ENCODE results near the gene MST1.
A peak's percentile ranks its signal among the peaks of the same experiment; 100 is the strongest.

Gene MST1

DNA sequence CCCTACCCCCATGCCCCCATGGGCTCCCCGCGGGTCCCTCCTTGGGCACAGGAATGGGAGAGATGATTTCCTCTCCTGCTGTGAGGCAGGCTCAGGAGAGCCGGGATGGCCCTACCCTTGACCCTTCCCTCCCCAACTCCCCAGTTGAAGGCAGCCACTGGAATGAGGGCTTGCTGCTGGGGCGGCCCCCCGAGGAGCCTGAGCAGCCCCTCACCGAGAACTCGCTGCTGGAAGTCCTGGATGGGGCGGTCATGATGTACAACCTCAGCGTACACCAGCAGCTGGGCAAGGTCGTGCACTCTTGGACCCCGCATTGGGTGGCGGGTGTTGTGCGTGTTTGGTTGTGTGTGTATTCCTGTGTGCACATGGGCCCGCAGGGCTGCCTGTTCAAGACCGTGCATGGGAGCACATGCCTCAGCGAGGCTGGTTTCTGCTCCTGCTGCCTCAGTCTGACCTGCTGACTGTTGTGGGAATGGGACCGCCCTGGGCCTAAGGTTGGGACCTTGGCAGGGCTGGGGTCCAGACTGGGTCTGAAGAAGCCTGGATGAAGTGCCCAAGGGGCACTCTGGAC is 16.2 kb upstream of the MST1 start:
- H3K4me3 ChIP-seq (ENCODE audit: low read depth, low read length) = no peak overlapping the region
- H3K4me1 ChIP-seq = no peaks in the 10 kb centered on the region
- DNase-seq = no peak
- TF ChIP-seq, protein P1, sequence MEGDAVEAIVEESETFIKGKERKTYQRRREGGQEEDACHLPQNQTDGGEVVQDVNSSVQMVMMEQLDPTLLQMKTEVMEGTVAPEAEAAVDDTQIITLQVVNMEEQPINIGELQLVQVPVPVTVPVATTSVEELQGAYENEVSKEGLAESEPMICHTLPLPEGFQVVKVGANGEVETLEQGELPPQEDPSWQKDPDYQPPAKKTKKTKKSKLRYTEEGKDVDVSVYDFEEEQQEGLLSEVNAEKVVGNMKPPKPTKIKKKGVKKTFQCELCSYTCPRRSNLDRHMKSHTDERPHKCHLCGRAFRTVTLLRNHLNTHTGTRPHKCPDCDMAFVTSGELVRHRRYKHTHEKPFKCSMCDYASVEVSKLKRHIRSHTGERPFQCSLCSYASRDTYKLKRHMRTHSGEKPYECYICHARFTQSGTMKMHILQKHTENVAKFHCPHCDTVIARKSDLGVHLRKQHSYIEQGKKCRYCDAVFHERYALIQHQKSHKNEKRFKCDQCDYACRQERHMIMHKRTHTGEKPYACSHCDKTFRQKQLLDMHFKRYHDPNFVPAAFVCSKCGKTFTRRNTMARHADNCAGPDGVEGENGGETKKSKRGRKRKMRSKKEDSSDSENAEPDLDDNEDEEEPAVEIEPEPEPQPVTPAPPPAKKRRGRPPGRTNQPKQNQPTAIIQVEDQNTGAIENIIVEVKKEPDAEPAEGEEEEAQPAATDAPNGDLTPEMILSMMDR (IDR thresholded peaks at IDR 0.05; ENCODE audit: low read depth, low read length) = no peak
- H3K36me3 ChIP-seq = no peaks in the 10 kb centered on the region
- no peaks in the 10 kb centered on the region for H3K27me3 ChIP-seq
- H3K9me3 ChIP-seq = no peaks in the 10 kb centered on the region

DNA sequence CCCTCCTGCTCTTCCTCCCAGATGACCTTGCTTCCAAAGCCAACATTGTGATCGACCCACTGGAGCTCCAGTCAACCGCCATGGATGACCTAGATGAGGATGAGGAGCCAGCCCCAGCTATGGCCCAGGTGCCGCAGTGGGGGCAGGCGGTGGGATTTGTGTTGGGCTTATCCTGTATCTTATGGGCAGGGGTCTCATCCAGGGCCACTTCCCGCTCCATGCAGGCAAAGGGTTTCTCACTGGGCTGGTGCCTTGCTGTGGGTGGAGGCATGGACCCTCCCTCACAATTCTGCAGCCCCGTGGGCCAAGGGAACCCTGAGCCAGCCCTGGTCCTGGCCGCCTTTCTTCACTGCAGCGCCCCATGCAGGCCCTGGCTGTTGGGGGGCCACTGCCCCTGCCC is 15.4 kb upstream of the MST1 start:
- TF ChIP-seq, protein P1 (IDR thresholded peaks at IDR 0.05; ENCODE audit: low read depth, low read length) = no peak
- H3K27me3 ChIP-seq = no peaks in the 10 kb centered on the region
- H3K4me1 ChIP-seq = no peaks in the 10 kb centered on the region
- no peak for DNase-seq
- no peak overlapping the region for H3K4me3 ChIP-seq (ENCODE audit: low read depth, low read length)
- H3K36me3 ChIP-seq = no peaks in the 10 kb centered on the region
- H3K9me3 ChIP-seq = no peaks in the 10 kb centered on the region

DNA sequence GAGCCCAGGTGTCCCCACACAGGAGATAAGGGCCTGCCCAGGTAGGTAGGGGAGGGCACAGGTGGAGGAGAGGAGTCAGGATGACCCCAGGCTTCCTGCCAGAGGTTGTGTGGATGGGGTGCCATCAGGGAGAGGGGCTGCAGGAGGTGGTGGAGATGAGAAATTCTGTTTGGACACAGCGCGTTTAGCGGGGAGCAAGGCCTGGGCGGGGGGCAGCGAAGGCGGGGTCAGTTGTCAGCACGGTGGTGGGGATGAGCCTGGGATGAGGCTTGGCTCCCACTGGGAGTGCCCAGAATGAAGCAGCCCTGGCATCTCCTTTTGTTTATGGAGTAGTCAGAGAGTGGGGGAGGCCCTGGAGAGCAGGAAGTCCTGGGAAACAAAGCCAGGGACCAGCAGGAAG is 14.7 kb upstream of the MST1 start:
- no peak overlapping the region for H3K4me3 ChIP-seq (ENCODE audit: low read depth, low read length)
- no peaks in the 10 kb centered on the region for H3K36me3 ChIP-seq
- no peak for DNase-seq
- H3K4me1 ChIP-seq = no peaks in the 10 kb centered on the region
- H3K27me3 ChIP-seq = no peaks in the 10 kb centered on the region
- TF ChIP-seq, protein P1 (IDR thresholded peaks at IDR 0.05; ENCODE audit: low read depth, low read length) = no peak
- H3K9me3 ChIP-seq = no peaks in the 10 kb centered on the region

DNA sequence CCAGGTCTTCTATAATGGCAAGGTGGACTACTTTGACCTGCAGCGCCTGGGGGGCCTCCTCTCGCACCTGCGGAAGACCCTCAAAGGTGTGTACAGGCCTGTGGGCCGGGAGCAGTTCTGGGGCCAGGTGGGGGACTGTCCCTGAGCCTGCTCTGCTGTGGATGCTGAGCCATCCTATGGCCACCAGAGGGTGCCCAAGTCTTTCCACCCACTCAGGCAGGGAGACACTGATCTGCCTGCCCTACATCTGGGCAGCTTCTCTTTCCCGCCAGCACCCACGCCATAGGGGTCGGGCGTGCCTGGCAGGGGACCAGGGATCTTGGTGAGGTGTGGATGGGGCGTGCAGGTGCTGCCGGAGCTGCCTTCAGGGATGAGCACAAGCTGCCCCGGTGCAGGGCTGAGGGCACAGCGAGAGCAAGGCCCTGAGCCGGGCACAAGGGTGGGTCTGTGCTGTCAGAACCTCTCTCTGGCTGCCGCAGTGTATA is 14.2 kb upstream of the MST1 start:
- DNase-seq = peak; percentile 71
- TF ChIP-seq, protein P1 (IDR thresholded peaks at IDR 0.05; ENCODE audit: low read depth, low read length) = peak; percentile 74
- Histone ChIP-seq H3K4me3 (ENCODE audit: low read depth, low read length) (no peak overlapping the region), H3K36me3 (no peaks in the 10 kb centered on the region), H3K9me3 (no peaks in the 10 kb centered on the region), H3K27me3 (no peaks in the 10 kb centered on the region), H3K4me1 (no peaks in the 10 kb centered on the region)

DNA sequence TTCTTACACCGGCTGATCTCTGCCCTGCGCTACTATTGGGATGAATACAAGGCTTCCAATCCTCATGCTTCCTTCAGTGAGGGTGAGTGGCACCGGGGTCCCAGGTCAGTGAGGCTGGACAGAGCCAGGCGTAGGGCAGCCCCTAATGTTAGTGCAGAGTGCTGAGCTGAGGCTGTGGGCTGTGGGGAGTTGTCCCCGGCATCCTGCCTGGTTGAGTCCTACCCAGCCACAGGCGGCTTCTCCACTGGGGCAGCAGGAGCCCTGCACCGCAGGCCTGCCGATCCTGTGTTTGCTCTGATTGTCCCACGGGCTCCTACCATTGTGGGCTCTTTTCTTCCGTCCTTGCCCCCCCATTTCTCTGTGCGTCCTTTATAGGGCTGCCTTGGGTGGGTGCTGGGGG is 13.4 kb upstream of the MST1 start:
- no peak overlapping the region for H3K4me3 ChIP-seq (ENCODE audit: low read depth, low read length)
- TF ChIP-seq, protein P1 (IDR thresholded peaks at IDR 0.05; ENCODE audit: low read depth, low read length) = no peak

DNA sequence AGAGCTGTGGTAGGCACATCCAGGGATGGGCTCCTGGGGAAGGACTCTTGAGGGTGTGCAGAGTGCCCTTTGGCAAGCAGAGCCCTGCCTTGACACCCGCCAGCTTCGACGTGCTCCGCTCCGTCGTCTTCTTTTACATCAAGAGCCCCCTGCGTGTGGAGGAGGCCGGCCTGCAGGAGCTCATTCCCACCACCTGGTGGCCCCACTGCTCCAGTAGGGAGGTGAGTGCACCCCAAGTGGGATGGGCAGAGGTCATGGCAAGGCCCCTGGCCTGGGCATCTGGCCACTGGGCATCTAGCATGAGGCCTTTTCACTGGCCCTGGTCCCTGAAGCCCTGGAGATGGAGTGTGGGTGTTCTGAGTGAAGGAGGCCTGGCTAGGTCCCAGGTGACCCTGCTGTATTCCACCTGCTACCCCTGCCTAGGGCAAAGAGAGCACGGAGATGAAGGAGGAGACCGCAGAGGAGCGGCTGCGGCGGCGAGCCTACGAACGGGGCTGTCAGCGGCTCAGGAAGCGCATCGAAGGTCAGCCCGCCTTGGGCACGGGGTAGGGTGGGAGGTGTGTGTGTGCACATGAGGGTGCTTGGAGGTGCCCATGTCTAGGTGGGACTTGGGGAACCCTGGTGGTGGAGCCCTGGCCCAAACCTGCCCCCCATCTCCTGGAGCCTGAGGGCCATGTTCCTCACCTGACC is 12.3 kb upstream of the MST1 start:
- Histone ChIP-seq H3K9me3 (no peaks in the 10 kb centered on the region), H3K4me1 (no peaks in the 10 kb centered on the region), H3K4me3 (ENCODE audit: low read depth, low read length) (no peak overlapping the region), H3K36me3 (no peaks in the 10 kb centered on the region), H3K27me3 (no peaks in the 10 kb centered on the region)
- TF ChIP-seq, protein P1 (IDR thresholded peaks at IDR 0.05; ENCODE audit: low read depth, low read length) = peak; percentile 39
- DNase-seq = no peak

More for the DNA sequence above, 13.4 kb upstream of the MST1 start:
- H3K27me3 ChIP-seq = no peaks in the 10 kb centered on the region
- H3K9me3 ChIP-seq = no peaks in the 10 kb centered on the region
- no peaks in the 10 kb centered on the region for H3K36me3 ChIP-seq
- H3K4me1 ChIP-seq = no peaks in the 10 kb centered on the region
- no peak for DNase-seq

Measured in BE2C (cell line).